NCI-H1417 (cell line): ENCODE results near the gene AHCYL2.
"Not testable (repeated sequence)": the region's sequence is repeated elsewhere in the genome, so short reads cannot be mapped to it uniquely, and the experiment has no call there.

Source experiments
- DNase-seq, 3 experiments: peaks; one replicate each; lab custom pipeline; 2025; lab: John Stamatoyannopoulos, UW

AHCYL2 gene

DNA sequence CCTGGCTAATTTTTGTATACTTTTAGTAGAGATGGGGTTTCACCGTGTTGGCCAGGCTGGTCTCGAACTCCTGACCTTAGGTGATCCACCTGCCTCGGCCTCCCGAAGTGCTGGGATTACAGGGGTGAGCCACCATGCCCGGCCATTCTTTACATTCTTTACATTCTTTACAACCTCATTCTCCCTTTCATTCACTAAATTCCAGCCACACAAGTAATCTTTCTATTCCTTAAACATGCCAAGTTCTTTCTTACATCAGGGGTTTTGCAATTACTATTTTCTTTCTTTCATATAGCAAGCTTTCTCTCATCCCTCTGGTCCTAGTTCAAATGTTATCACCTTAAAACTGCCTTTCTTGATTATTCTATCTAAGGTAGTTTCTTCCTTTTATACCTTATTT is 128.3 kb downstream of the AHCYL2 start:
- DNase-seq, result not testable (repeated sequence)

DNA sequence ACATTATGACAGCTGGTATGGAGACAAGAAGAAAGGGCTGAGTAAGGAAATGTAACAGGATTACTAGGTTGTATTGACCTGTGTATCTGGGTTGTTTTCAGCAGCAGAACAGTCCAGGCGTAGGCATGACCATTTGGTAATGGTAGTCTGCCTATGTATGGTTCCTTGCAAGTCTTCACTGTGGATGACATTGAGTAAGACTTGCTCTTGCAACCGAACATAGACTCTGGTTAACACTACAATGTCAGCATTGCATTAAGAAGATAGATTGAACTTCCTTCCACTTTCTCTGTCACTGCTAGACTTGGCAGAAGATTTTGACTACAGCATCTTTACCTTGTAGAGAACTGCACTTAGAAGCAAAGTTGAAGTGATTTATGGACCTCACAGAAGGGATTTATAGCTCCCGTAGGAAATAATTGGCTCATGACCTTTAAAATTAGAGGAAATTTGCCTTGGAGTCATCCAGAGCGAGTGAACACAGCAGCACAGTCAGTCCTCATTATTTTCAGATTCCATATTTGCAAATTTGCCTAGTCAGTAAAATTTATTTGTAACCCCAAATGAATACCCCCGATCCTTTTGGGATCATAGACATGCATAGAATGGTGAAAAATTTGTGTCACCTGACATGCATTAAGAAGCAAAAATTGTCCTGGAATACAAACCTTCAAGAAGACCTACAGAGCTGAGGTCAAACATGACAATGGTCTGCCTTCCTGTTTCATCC is 129.8 kb downstream of the AHCYL2 start:
- DNase-seq, result no peak

DNA sequence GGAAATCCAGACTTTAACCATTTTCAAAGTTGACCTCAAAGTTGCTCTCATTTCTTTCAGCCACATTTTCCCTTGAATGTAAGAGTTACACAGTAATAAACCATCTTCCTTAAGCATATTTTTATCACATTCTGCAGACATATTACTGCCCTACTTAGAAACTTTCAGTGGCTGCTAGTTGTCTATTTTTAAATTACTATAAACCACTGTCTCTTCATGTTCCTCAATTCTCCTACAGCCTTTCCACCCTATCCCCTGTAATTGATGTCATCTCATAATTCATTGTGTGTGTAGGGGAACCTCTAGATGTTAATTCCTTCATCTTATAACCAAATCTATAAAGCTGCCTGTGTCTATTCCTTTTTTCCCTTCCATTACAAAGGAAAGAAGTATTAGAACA is 131.3 kb downstream of the AHCYL2 start:
- DNase-seq, result no peak

DNA sequence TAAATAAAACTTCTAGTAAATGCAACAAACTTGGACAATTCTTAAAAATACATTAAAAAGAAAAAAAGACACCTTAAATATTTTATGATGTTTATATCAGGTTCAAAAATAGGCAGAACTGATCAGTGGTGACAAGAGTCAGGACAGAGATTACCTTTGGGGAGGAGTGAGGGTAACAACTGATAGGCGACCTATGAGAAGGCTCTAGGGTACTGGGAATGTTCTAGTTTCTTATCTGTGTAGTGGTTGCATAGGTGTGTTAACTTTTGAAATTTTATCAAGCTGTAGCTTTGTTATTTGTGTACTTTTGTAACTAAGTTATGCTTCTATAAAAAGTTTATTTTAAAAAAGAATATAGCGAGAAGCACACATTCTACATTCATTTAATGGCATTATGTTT is 134.3 kb downstream of the AHCYL2 start:
- no peak for DNase-seq

DNA sequence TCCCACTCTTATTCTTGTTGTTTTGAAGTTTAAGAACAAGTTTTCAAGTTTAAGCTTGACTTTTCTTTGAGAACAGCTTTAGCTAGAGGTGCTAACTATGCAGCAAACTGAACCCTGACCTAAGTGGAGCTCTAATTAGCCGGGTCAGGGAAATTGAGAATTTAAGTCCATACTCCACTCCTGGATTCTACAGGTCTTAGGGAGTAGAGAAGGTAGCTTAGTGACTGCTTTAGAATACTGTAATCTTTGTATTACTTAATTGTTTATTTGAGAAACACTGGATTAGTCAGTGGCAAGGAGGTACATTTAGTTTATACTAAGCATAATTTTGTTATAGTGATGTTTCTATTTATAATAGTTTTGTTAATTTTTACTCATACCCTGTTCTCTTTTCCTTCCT is 134.8 kb downstream of the AHCYL2 start:
- no peak for DNase-seq

DNA sequence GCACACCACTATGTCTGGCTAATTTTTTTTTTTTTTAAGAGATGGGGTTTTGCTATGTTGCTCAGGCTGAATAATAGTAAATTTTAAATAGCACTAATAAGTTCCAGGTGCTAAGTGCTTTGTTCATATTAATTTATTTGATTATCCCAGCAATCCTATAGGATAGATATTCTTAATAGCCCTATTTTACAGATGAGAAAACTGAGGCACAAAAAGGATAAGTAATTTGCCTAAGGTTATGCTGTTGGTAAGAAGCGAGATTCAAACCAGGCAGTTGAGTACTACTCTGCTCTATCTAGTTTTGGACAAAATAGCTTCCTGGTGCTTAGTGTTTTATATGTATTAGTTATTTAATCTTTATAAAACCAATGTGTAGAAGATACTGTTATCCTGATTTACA is 136.9 kb downstream of the AHCYL2 start:
- DNase-seq, result no peak

DNA sequence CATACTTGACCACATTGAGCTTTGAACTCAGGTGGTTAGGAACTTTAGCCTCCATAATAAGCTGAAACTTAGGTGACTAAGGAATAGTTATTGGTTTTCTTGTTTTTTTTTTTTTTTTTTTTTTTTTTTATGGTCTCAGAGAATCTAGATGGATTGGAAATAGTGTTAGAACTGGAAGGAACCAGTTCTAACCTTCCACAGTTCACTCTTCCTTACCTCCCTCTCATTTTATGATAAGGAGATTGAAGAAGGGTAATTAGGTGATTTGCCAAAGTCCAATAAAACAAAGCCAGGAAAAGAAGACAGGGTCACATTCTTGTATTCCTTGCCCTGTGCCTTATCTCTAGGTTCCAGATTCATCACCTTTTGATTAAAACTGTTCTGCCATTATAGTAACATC is 137.7 kb downstream of the AHCYL2 start:
- no peak for DNase-seq

DNA sequence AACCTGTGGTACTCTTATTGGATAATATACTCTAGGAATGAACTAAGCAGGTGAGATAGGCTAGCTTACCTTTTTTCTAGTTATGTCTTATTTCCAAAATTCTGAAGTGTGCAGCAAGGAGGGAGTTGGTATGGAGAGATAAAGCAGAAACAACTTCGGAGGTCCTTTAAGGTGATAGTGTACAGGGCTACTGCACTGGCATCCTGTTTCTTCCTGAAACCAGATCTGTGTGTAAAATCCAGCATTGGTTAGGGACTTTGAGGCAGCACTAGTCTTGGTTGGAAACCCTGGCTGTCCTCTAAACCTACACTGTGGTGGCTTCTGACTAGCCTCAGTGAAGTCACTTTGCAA is 142.5 kb downstream of the AHCYL2 start:
- DNase-seq, result no peak

DNA sequence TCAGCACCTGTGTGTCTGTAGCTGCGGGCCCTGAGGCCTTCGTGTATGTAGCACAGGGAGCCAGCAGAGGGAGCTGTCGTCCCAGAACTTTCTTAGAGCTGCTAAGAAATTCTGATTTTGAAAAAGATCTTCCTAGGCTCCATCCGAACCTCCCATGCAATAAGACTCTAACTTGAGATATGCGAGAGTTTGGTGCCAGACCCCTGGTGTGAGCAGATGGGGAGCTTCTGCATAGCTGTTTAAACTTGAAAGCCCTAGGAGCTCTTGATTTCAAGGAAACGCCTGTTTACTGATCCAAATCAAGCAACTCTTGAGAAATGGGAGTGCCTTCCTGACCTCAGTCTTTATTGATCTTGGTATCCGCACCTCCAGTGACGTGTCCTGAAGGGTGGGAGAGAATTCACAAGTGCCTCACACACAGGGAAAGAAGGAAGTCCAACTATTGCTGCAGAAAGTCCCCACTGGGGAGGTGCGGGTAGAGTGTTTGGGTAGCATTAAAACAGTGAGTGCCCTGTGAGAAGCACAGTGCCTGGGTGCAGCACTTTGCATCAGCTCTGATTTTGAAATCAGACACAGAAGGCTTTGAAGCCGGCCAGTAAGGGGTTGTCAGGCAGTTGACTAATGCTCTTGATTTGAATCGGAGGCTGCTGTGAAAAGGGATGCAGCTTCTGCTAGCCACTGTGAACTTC is 143.0 kb downstream of the AHCYL2 start:
- DNase-seq, result peak; percentile 55 to 83 (median 83)

DNA sequence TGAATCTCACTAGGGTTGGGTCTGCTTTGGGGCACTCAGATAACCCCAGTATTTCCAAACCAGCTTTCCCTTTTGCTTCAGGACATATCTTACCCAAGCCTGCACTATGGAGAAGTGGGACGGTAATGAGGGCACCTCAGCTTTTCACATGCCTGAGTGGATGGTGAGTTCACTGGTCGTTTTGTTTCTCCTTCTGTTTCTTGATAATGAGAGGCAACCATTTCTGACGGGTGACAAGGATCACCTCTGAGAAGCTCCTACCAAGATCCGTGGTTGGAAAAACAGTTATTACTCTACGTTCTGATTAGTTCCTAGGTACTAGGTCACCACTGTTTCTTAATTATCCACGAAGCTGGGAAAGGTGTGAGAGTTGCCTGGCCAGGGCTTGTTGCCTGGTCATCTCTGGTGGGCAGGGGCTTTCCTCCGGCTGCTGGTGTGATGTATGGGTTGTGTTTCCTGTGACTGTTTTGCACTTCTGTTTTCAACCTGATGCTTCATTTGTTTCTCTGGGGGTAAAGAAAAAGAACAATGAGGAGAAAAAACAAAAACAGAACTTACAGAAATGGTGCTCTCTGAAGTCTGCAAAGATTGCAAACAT is 143.7 kb downstream of the AHCYL2 start:
- no peak for DNase-seq

DNA sequence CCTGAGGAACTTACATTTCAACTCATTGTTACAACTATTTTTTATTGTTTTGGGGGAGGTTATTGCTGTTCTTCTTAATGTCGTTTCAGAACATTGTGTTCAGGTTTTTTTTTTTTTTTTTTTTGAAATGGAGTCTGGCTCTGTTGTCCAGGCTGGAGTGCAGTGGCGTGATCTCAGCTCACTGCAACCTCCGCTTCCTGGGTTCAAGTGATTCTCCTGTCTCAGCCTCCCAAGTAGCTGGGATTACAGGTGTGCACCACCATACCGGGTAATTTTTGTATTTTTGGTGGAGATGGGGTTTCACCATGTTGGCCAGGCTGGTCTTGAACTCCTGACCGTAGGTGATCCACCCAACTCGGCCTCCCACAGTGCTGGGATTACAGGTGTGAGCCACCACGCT is 144.6 kb downstream of the AHCYL2 start:
- DNase-seq, result not testable (repeated sequence)

DNA sequence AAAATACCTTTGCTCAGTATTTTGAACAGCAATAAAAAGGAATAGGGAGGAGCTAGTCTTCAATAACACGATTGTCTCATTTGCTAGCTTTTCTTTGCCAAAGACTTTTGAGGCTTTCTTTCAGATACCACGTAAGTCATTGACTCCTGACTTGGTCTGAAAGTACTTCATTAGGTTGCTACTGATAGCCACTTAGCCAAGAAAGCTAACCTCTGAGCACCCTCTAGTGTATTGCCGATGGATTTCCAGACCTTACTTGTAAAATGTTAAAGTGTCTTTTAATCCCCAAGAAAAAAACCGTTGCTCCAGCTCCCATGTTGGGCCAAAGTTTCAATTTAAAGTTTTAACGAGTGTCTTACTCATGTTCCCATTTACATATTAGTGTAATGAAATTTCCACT is 146.0 kb downstream of the AHCYL2 start:
- DNase-seq, result no peak

DNA sequence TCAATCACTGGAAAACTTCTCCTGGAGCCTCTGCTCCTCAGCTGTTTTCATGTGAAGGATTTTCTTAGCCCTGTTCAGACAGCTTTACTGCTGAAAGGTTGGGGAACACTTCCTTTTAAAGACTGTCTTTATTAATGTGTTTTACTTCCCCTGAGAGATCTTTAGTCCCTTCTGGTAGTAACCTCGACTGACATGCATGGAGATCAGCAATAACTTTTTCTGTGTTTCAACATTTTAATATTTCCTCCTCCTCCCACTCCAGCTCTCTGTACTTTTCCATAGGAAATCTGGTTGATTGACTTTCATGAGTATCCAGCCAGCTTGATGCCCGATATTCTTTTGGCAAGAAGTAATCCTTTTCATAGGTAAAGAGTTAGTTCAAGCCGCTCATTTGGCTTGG is 146.7 kb downstream of the AHCYL2 start:
- no peak for DNase-seq

DNA sequence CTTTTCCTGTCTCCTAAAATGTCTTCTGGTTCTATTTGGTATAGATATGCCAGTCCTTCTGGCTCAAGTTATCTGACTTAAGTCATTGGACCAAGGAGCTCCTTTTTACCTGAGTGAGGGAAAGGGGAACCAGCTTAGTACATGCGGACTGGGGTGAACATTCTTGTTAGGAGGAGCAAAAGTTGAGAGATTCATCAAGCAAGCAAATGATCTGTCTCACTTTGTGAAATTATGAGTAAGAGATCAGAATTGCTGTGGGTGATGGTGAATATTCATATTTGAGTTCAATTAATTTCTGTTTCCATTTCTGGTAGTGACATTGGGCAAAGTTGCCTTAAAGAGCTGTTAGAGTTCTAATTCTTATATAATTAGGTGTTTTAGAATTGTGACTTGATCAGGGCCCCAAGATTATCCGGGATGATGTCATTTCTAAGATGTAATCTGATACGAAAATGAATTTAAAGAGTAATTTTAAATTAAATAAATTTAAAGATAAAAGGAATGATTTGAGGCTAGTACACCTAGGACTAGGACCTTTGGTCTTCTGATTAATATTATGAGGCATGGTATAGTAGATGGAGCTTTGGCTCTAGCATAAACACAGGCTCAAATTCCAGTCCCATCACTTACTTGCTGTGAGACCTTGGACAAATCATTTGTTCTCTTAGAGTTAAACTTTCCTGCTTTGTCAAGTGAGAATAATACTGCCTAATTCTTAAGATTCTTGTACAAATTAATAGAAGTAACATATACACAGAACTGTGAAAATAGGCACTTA is 149.0 kb downstream of the AHCYL2 start:
- DNase-seq, result no peak

DNA sequence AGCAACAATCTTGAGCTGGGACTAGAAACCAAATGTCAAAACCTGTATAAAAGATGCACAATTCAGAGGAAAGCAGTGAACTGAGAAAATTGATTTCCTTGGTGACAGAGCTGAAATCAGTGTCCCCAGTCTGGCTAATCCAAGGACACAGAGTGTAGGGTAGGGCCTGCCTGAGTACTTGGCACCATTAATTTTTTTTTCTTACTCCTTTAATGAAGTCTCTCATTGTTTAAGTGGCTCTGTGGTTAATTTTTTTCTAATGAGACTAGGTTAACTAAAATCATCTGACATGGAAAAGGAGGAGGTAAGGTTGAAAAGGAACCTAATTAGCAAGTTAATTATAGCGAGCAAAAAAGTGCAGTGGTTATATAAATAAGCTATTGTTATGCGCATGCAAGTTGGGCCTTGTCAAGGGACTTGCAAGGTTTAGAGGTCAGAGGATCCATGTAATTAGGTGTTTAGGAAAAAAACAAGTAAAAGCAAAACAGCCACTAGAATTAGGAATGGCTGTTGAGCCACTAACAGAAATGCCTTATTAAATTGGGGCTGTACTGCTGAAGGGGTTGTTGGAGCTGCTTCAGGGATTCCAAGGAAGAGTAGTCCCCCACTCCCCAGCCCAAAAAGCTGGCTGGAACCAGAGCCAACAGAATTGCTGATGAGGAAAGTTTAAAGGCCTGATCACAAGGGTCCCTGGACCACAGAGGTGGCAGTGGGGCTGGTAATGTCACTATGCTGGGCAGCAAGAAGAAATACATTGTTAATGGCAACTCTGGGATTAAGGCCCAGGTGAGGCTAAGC is 150.5 kb downstream of the AHCYL2 start:
- peak in 1 of 3 experiments; percentile 41 for DNase-seq

DNA sequence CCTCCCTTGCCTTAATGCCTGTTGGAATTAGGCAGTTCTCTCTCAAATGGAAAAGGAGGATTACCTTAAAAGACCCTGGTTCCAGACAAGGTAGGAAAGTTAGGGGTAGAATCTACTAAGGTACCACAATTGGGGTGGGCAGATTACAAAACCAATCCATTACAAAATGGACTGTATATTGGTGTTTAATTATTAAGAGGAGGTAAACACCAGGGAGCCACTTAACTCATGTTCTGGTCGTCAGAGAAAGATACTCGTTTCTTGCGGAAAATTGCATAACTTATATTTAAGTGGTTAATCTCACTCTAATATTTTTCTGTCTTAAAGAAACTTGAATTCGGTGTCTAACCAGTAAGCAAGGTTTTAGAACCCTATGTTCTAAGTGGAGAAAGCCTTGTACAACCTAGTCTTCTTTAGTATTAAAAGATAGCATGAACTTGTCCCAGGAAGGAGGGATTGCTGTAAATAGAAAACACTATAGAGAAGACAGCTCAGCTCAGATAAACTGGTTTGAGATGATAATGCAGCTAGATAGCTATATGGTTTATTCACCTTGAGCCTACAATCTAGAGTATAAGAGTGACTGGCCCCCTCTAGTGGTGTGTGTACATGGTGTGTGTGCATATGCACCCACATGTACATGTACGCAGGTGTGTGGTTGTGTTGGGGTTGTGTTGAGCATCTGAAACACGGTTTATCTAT is 151.4 kb downstream of the AHCYL2 start:
- DNase-seq, result peak; percentile 38 to 63 (median 42)

DNA sequence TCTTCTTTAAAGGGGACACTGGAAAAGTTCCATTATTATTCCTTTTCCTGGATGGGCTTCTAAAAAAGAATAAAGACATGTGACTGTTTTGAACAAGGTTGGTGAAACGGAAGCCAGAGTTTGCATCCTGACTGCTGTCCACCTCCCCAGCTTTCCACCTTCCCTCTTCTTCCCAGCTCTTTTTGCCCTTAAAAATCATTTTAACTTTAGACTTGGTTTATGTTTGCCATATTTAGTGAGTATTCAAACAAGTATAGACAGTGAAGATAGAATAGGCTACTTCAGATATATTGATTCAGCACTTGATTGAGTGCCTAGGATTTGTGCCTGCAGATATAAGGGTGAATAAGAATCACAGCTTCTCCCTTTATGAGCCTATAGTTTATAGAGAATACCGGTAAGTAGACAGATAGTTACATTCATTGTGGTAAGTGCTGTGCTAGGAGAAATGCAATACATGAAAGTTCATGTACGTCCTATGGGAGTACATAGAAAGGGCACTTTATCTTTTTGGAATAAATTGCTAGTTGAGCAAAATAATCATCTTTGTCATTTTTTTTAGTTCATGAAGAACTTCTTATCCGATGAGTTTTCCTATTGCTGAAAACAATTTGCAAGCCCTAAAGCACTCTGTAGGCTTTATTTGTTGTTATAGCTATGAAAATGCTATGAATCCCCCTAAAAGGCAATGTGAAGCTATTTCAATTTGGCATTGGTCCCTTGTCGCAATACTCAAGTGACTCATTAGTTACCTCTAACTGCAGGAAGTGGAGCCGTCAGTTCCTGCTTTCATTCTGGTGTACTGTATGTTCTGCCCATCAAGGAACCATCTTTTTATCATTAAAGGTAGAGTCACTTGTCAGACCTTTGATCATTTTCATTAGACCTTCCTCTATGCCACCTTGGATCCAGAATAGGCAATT is 152.2 kb downstream of the AHCYL2 start:
- no peak for DNase-seq

DNA sequence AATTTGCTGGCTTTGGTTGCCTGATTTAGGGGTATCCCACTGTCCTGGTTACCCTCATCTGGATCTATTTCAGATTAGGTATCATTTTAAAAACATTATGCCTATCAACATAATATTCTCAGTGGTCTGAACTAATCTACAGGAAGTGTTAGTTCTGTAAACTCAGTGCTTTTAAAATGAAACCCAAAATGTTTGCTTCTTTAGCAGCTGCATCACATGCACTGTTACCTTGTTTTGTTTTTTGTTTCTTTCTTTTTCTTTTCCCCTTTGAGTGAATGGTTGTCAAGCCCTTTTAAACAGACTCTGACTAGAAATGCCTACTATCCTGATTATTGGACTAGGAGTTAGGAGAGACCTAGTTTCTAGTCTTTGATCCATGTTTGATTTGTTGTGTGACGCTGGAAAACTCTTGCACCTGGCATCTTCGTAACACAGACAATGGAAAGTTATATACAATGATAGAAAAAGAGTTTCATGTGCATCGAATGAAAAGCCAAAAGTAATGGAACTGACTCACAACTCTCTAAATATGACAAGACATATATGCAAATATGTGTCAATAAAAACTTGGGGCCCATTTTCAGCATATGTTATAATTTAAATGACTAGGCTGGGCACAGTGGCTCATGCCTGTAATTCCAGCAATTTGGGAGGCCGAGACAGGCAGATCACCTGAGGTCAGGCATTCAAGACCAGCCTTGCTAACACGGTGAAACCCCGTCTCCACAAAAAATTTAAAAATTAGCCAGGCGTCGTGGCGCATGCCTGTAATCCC is 157.1 kb downstream of the AHCYL2 start:
- DNase-seq, result no peak

DNA sequence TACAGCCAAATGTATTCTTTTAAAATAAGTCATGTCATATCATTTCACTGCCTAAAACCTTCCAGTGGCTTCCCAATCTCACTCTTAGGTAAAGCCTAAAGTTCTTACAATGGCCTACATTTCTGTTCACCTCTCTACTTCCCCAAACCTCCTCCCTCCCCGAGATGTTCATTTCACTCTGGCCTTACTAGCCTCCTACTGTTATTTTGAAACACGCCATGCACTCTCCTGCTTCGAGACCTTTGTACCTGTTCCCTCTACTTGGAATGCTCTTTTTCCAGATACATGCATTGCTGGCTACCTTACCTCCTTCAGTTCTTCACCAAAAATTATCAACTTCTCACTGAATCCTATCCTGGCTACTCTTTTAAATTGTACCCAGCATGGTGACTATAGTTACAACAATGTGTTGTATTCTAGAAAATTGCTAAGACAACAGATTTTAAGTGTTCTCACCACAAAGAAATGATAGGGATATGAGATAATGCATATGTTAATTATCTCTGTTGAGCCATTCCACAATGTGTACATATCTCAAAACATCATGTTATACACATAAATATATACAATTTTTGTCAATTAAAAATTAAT is 158.8 kb downstream of the AHCYL2 start:
- no peak for DNase-seq
